Parathyroid adenoma (tissue), 2 donors: ENCODE data around the gene CMTM2.
"Not testable (repeated sequence)": the region's sequence is repeated elsewhere in the genome, so short reads cannot be mapped to it uniquely, and the experiment has no call there.

Experiments
- H2AFZ ChIP-seq: fragments of 300-600 bp; sonication (generic); one replicate; pipeline ENCODE4 v1.7.0; 2017; ENCODE audit warnings: antibody characterized with exemption, mild to moderate bottlenecking
- H3K27ac ChIP-seq: fragments of 300-600 bp; sonication (generic); one replicate; pipeline ENCODE4 v1.7.0; 2017
- H3K27me3 ChIP-seq: fragments of 300-600 bp; sonication (generic); one replicate; pipeline ENCODE4 v1.7.0; 2017; ENCODE audit warnings: low read length; ENCODE audit not compliant: control insufficient read depth, insufficient read depth
- H3K36me3 ChIP-seq: fragments of 300-600 bp; sonication (generic); one replicate; pipeline ENCODE4 v1.7.0; 2017; ENCODE audit warnings: low read length; ENCODE audit not compliant: control insufficient read depth, insufficient read depth
- H3K4me1 ChIP-seq: fragments of 300-600 bp; sonication (generic); one replicate; pipeline ENCODE4 v1.7.0; 2017; ENCODE audit warnings: control low read depth
- H3K4me2 ChIP-seq: fragments of 300-600 bp; sonication (generic); one replicate; pipeline ENCODE4 v1.7.0; 2017; ENCODE audit warnings: low read length
- H3K4me3 ChIP-seq: fragments of 300-600 bp; sonication (generic); one replicate; pipeline ENCODE4 v1.7.0; 2017; ENCODE audit warnings: low read depth, low read length
- H3K79me2 ChIP-seq: fragments of 300-600 bp; sonication (generic); one replicate; pipeline ENCODE4 v1.7.0; 2017; ENCODE audit warnings: control low read depth
- H3K9ac ChIP-seq: fragments of 300-600 bp; sonication (generic); one replicate; pipeline ENCODE4 v1.7.0; 2017; ENCODE audit warnings: mild to moderate bottlenecking
- H3K9me3 ChIP-seq: fragments of 300-600 bp; sonication (generic); one replicate; pipeline ENCODE4 v1.7.0; 2017; ENCODE audit warnings: low read length; ENCODE audit not compliant: control insufficient read depth
- CTCF ChIP-seq: fragments of 300-600 bp; sonication (generic); IDR thresholded peaks from one replicate; pipeline ENCODE4 v1.7.0; 2017; ENCODE audit warnings: antibody characterized with exemption, mild to moderate bottlenecking
- donor health status: primary hyperparathyroidism.

The CMTM2 gene

DNA sequence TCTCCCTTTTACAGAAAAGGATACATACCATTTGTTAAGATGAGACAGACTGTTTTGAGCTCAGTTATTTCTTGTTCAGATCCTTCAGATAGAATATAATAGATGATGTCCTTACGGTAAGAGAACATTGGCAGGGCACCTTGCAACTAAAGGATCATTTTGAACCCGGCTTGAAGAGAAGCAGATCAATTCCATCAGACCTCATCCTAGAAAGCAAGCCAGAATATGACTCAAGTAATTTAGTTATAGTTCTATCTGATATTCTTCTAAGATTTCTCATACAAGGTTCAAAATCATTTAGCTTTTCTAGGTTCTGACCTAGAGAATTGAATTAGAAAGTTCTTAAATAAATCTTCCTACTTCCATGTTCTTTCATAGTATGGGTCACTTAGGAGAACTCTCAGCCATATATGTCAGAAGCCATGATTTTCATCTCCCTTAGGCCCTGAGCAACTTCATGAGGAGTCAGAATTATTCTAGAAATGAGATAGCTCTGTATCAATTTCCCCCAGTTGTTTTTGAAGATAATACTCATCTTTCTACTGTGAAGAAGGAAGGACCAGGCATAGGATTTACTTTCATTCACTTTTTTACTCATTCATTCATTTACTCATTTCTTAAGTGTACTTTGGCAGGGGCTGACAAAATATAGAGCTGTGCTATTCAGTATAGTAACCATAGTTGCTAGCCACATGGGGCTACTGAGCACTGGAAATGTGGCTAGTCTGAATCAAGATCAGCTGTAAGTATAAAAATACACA is 15.5 kb upstream of the CMTM2 start:
- Histone ChIP-seq H3K9ac (no peak overlapping the region), H3K27me3 (no peaks in the 10 kb centered on the region), H3K4me3 (no peak overlapping the region), H2AFZ (no peak overlapping the region), H3K9me3 (no peaks in the 10 kb centered on the region), H3K36me3 (no peaks in the 10 kb centered on the region), H3K79me2 (no peaks in the 10 kb centered on the region), H3K4me2 (no peak overlapping the region), H3K27ac (no peak overlapping the region), H3K4me1 (no peaks in the 10 kb centered on the region)
- TF ChIP-seq CTCF = no peak

DNA sequence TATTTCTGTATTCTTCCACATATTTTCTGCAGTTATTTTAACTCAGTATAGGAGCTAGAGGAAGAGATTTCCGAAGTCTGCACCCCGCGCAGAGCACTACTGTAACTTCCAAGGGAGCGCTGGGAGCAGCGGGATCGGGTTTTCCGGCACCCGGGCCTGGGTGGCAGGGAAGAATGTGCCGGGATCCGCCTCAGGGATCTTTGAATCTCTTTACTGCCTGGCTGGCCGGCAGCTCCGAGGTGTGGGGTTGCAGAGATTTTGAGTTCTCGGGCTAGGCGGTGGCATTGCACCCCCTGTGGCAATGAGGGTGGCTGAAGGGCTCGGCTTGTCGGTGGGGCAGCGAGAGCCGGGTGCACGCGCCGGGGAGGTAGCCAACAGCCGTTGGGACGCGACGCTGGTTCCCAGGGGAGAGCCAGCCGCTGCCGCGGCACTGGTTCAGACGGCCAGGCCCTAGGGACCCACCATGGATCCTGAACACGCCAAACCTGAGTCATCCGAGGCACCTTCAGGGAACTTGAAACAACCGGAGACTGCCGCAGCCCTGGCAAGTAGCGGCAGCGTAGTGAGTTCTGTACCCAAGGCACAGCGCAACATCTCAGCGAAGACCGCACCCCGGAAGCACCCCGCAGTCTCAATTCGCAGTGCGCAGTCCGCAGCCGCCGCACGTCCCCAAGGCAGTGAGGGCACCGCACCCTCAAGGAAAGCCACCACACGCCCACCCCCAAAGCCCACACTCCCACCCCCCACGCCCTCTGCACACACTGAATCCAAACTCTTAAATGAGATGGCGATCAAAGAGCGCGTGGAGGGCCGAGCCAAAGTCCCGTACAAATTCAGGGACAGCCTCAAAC is 13.0 kb upstream of the CMTM2 start, which contains the start of gene CMTM1:
Gene CMTM1, plus strand, starts transcription at position 389 of the 851 bp plus-strand sequence. Its CDS starts 75 bp downstream, at position 464.
- TF ChIP-seq CTCF = no peak
- no peak within 1 kb of the TSS for H3K4me3 ChIP-seq
- no peaks in the 10 kb centered on the region for H3K36me3 ChIP-seq
- no peak within 1 kb of the TSS for H2AFZ ChIP-seq
- H3K79me2 ChIP-seq = no peaks in the 10 kb centered on the region
- no peaks in the 10 kb centered on the region for H3K27me3 ChIP-seq
- H3K9ac ChIP-seq = no peak within 1 kb of the TSS
- H3K4me2 ChIP-seq = no peak within 1 kb of the TSS
- H3K4me1 ChIP-seq = no peaks in the 10 kb centered on the region
- no peaks in the 10 kb centered on the region for H3K9me3 ChIP-seq
- no peak within 1 kb of the TSS for H3K27ac ChIP-seq

- not testable (repeated sequence) for H3K27me3 ChIP-seq, H3K4me1 ChIP-seq, H3K4me2 ChIP-seq, H3K9ac ChIP-seq, H3K27ac ChIP-seq, H3K9me3 ChIP-seq, H3K4me3 ChIP-seq, H3K36me3 ChIP-seq, H2AFZ ChIP-seq, H3K79me2 ChIP-seq
These were observed 12.0 kb upstream of the CMTM2 start for GRCh38 chr16:66567270-66567669.

DNA sequence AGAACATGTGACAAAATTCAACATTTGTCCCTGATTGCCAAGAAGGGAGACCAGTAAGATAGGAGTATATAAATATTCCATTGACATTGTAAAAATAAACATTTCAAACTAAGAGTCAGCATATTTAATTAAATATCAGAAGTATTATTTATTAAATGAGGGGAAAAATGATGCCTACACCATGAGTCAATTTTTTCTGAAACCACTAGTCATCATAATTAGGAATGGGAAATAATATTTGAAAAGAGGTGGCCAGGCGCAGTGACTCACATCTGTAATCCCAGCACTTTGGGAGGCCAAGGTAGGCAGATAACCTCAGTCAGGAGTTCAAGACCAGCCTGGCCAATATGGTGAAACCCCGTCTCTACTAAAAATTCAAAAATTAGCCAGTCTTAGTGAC is 10.9 kb upstream of the CMTM2 start:
- TF ChIP-seq CTCF = no peak
- H3K79me2 ChIP-seq = no peaks in the 10 kb centered on the region

GRCh38 chr16:66569131-66569530 is 10.1 kb upstream of the CMTM2 start:
- no peak for TF ChIP-seq CTCF
- Histone ChIP-seq H3K4me3 (no peak overlapping the region), H2AFZ (no peak overlapping the region), H3K27ac (no peak overlapping the region), H3K79me2 (no peaks in the 10 kb centered on the region), H3K9ac (no peak overlapping the region), H3K36me3 (no peaks in the 10 kb centered on the region), H3K4me1 (no peaks in the 10 kb centered on the region), H3K4me2 (no peak overlapping the region), H3K27me3 (no peaks in the 10 kb centered on the region), H3K9me3 (no peaks in the 10 kb centered on the region)

More for the DNA sequence above, 10.9 kb upstream of the CMTM2 start:
- H3K4me2 ChIP-seq = no peak overlapping the region
- H3K27ac ChIP-seq = no peak overlapping the region
- no peak overlapping the region for H3K9ac ChIP-seq
- H3K4me1 ChIP-seq = no peaks in the 10 kb centered on the region
- H2AFZ ChIP-seq = no peak overlapping the region
- H3K27me3 ChIP-seq = no peaks in the 10 kb centered on the region
- no peaks in the 10 kb centered on the region for H3K36me3 ChIP-seq
- no peaks in the 10 kb centered on the region for H3K9me3 ChIP-seq
- no peak overlapping the region for H3K4me3 ChIP-seq
